ENCODE results near the gene TNS2.
"Not testable (repeated sequence)": the region's sequence is repeated elsewhere in the genome, so short reads cannot be mapped to it uniquely, and the experiment has no call there.

Gene TNS2, protein sequence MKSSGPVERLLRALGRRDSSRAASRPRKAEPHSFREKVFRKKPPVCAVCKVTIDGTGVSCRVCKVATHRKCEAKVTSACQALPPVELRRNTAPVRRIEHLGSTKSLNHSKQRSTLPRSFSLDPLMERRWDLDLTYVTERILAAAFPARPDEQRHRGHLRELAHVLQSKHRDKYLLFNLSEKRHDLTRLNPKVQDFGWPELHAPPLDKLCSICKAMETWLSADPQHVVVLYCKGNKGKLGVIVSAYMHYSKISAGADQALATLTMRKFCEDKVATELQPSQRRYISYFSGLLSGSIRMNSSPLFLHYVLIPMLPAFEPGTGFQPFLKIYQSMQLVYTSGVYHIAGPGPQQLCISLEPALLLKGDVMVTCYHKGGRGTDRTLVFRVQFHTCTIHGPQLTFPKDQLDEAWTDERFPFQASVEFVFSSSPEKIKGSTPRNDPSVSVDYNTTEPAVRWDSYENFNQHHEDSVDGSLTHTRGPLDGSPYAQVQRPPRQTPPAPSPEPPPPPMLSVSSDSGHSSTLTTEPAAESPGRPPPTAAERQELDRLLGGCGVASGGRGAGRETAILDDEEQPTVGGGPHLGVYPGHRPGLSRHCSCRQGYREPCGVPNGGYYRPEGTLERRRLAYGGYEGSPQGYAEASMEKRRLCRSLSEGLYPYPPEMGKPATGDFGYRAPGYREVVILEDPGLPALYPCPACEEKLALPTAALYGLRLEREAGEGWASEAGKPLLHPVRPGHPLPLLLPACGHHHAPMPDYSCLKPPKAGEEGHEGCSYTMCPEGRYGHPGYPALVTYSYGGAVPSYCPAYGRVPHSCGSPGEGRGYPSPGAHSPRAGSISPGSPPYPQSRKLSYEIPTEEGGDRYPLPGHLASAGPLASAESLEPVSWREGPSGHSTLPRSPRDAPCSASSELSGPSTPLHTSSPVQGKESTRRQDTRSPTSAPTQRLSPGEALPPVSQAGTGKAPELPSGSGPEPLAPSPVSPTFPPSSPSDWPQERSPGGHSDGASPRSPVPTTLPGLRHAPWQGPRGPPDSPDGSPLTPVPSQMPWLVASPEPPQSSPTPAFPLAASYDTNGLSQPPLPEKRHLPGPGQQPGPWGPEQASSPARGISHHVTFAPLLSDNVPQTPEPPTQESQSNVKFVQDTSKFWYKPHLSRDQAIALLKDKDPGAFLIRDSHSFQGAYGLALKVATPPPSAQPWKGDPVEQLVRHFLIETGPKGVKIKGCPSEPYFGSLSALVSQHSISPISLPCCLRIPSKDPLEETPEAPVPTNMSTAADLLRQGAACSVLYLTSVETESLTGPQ (N-terminal part only)

DNA sequence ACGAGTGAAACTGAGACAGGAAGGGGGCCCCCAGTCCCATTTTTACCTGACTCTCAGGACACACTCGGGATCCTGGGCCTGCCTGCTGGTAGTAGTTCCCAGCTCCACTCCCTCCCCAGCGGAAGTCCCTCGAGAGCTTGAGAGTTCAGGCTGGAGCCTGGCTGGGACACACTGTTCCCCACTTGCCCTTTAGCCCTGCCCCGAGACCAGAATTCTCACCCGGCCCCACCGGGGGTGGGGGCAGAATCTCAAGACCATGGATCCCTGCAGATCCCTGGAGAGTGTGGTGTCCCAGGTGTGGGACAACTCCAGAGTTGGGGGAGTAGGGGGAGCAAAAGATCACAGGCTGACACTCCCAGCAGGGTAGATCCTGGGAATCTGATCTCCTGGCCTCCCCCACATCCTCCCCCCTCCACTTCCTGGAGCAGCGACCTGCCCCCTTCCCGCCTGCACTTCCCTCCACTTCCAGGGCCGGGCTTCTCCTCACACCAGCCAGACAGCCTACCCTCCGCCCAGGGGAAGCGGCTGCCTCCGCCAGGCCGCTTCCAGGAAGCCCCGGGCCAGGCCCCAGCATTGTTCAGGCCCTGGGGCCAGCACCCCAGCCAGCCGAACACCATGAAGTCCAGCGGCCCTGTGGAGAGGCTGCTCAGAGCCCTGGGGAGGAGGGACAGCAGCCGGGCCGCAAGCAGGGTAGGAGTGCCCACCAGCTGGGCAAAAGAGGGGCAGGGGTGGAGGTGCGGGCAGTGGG, at the start of gene TNS2:
TNS2 (plus strand) TSS at position 495 of the 748 bp plus-strand sequence; CDS start at position 616, 121 bp downstream.
- DNase-seq, result no peak

DNA sequence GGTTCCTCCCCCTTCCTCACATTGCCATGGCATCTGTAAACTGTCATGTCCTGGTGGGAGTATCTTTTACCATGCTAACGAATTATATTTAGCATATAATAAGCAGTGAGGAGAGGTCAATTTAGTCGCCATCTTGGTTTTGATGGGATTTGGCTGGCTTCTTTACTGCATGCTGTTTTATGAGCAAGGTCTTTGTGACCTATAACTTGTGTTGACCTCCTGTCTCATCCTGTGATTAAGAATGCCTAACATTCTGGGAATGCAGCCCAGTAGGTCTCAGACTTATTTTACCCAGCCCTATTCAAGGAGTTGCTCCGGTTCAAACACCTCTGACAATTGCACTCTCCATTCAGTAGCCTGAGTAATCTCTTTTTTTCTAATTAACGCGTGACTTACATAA, 45.7 kb upstream of the TNS2 start:
- no peak for DNase-seq

DNA sequence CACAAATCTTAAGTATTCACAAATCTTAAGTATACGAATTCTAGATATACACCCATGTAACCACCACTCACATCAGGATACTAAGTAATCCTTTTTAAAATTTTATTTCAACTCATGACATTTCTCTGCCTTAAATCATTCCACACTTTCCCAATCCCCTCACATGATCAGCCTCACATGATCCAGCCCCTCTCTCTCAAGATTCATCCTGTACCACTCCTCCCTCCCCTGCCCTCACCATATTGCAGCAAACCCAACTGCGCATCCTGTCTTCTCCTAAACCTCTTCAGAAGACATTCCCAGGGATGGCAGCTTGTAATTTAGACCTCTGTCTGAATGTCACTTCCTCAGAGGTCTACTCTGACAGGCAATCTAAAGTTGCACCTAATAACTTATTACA, 45.3 kb upstream of the TNS2 start:
- no peak for DNase-seq

DNA sequence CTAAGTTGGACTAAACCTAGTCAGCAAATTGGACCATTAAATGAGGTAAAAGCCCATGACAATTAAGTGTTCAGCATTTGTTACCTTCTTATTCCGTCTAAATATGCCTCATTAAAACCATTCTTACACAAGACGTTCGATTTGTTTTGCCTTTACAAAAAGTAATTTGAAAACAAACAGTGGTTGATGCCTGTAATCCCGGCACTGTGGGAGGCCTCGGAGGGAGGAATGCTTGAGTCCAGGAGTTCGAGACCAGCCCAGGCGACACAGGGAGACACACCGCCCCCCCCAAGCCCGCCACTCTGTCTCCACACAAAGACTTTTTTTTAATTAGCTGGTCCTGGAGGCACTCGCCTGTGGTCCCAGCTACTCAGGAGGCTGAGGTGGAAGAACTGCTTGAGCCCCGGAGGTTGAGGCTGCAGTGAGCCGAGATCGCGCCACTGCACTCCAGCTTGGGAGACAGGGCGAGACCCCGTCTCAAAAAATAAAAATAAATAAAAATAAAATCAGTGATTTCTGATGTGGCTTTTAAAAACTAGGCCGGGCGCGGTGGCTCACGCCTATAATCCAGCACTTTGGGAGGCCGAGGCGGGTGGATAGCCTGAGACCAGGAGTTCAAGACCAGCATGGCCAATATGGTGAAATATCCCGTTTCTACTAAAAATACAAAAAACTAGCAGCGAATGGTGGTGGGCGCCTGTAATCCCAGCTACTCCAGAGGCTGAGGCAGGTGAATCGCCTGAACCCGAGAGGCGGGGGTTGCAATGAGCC, 44.5 kb upstream of the TNS2 start:
- DNase-seq, result no peak

DNA sequence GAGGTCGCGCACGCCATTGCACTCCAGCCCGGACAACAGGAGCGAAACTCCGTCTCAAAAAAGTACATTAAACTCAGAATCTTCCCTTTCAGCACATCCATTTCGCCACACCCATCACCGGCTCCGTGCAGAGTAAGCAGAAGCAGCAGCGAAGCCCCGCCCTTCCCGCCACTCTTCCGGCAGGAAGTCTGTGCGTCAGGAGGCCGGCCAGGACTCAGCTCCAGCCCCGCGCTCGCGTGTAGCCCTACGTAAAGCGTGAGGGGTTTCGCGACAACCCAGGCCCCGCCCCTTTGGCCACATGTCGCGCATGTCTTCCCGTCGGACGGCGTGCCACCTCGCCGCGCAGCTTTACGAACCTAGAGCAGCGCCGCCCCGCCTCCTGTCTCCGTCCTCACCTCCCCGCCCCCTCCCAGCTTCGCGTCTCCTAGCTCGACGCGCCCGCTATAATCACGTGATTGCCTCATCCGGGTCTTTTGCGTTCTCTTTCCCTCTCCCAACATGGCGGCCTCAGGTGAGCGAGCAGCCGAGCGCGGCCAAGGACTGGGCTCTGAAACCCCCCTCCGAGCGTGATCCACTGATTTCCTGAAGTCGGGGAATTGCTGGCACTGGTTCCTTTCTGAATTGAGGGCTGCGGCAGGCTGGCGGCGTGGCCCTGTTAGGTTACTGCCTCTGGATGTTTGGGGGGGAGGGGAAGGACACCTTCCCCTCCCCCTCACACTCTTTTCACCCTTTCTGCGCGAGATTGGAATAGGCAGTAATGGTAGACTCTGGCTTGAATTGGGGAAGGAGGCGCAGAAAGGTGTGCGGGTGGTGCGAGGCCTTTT, 43.7 kb upstream of the TNS2 start, which contains the start of gene EIF4B:
EIF4B (plus strand) TSS at position 471 of the 824 bp plus-strand sequence; CDS start at position 499, 28 bp downstream.
- peak; percentile 58 for DNase-seq

DNA sequence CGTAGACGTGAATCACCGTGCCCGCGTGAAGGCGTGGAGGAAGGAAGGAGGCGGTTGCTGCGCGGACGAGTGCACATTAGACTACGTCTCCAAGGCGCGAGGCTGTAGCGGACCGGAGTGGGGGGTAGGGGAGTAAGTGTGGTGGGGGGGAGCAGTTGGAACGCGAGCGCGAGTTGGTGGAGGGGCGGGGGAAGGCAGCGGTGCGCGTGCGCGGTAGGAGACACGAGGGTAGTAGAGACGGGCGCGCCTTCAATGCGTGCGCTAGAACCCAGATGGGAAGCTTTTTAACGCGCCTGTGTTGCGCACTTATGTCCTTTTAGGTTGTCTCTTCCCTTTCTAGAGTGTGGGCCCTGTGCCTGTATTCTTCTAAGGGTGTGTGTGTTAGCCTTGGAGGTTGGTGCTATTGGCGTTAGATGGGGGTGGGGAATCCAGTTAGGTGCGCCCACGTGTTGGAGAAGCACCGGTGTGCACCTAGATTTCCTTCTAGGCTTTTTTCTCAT, 43.0 kb upstream of the TNS2 start:
- DNase-seq, result no peak

DNA sequence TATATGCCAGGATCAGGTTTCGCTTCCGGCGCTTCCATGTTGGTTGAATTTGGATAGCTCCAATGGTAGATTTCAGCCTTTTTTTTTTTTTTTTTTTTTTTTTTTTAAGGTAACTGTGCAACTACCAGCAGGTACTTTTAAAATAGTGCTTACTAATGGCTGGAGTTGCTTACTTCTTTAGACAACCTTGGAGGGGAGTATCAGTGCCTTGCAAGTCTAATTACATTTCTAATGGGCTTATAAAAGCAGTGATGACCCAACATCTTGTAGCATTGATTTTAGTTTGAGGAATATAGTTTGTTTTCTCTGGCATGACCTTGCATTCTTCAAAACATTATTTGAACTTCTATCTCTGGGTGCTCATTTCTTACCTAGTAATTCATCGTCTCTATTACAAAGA, 42.5 kb upstream of the TNS2 start:
- no peak for DNase-seq

DNA sequence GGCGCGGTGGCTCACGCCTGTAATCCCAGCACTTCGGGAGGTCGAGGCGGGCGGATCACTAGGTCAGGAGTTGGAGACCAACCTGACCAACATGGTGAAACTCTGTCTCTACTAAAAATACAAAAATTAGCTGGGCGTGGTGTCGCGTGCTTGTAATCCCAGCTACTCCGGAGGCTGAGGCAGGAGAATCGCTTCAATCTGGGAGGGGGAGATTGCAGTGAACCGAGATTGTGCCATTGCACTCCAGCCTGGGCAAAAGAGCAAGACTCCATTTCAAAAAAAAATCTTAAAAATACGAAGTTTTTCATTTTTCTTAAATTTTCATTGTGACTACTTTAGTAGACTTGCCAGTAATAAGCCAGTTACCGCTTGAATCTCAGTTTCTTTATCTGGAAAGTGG, 41.1 kb upstream of the TNS2 start:
- not testable (repeated sequence) for DNase-seq

DNA sequence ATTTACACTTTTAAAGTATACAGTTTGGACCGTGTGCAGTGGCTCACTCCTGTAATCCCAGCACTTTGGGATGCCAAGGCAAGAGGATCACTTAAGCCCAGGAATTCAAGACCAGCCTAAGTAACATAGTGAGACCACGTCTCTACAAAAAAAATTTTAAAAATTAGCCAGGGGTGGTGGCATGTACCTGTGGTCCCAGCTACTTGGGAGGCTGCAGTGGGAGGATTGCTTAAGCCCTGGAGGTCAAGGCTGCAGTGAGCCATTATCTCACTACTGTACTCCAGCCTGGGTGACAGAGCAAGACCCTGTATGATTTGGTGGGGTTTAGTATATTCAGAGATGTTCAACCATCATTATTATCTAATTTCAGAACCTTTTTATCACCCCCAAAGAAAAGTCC, 38.9 kb upstream of the TNS2 start:
- DNase-seq, result no peak

DNA sequence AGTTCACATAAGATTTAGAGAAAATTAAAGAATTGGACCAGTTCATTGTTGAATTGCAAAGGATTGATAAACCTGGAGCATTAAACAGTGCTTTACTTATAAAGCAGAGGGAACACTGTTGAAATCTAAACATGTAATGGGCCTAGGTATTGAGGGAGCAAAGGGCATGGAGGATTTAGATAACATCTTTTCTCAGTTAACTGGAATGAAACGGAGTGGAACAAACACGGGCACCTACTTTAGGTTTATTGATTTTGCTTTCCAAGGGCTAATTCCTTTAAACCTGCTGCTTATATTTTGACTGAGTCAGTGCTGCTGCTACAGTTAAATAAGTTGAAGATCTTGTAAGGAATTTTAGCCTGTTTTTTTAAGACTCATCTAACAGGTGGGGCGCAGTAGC, 38.0 kb upstream of the TNS2 start:
- DNase-seq, result no peak

DNA sequence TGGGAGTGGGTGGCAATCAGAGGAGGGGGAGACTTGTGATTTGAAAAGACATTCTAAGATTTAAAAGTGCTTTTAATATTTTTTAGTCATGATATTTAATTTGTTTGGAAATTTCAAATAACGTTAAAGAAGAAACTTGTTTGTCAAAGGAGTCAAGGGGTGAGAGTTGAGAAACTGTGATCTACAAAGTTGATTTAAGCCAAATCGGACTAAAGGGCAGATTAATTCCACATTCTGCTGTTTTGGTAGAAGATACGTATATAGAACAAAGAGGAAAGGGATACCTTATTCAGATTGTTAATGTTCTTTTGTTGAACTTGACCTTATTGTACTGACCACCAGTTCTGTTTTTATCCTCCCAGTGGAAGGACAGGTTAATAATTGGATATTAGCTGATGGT, 36.9 kb upstream of the TNS2 start:
- DNase-seq, result no peak

DNA sequence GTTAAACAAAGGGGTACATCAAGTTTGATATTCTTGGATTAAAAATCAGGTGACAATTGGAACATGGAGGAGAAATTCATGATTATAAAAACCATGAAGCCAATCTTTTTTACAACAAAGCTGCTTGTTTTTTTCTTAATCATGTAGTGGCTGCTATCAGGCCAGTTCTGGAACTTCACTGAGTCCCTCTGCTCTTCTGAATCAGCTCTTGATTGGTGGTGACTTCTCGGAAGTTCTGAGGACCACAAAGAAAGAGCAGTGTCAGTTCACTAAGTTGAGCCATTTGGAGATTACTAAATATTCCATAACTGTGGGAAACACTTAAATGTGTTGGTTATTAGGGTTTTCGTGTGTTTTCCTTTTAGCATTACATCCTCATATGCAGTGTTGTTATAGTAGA, 35.2 kb upstream of the TNS2 start:
- DNase-seq, result no peak

DNA sequence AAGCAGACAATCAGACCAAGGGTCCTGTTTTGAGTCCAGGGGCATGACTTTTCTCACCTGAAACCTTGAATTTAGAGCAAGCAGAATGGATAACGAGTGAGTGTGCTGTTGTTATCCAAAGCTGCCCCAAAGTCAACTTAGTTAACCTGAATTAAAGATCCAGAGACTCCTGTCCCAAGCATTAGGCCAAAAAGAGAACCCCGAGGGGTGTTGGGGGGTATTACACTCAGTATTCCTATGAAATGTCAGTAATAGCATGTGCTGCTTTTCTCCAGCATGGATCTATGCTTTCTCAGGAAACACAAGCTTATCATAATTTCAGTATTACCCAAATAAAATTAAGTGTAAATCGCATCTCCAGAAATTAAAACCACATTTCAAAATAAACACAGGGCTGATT, 24.6 kb upstream of the TNS2 start:
- DNase-seq, result no peak

DNA sequence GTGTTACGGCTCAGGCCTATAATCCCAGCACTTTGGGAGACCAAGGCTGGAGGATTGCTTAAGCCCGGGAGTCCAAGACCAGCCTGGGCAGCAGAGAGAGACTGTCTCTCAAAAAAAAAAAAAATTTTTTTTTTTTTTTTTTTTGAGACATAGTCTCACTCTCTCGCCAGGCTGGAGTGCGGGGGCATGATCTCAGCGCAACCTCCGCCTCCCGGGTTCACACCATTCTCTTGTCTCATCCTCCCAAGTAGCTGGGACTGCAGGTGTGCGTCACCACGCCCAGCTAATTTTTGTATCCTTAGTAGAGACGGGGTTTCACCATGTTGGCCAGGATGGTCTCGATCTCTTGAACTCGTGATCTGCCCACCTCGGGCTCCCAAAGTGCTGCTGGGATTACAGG, 22.9 kb upstream of the TNS2 start:
- not testable (repeated sequence) for DNase-seq

DNA sequence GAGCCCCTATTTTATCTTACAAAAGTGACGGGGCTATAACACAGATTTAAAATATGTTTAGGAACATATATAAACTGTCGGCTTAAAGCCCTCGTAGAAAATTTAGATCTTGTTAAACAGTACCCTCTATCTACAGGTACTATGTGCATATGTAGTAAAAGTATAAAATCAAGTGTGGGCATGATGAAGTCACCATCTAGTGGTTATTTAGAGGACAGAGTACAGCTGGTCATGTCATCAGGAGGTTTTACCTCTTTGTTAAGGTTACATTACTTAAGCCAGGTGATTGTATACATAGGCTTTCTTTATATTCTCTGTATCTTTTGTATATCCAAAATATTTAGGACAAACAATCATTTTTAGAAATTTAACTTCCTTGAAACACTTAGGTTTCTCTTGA, 18.2 kb upstream of the TNS2 start:
- no peak for DNase-seq

DNA sequence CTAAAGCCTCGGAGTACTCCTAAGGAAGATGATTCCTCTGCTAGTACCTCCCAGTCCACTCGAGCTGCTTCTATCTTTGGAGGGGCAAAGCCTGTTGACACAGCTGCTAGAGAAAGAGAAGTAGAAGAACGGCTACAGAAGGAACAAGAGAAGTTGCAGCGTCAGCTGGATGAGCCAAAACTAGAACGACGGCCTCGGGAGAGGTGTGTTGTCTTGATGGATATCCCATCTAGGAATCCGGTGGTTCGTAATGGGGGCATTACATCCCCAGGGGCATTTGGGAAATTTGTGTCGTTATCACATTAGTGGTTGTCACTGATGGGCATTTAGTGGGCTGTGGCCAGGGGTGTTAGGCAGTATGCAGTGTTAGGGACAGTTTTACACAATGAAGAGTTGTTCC, 16.0 kb upstream of the TNS2 start:
- not testable (repeated sequence) for DNase-seq

DNA sequence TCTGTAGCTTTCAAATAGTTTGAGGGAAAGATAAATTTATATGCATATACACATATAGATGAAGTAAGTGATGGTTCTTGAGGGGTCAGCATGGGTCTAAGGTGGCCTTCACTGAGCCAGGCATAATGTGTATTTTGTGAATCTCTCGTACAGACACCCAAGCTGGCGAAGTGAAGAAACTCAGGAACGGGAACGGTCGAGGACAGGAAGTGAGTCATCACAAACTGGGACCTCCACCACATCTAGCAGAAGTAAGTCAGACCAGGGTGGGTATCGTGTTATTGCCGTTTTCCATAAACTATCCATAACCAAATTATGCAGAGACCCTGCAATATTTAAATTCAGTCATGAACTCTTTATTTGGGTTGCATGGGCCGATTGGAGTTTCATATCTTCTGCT, 15.4 kb upstream of the TNS2 start:
- DNase-seq, result no peak

DNA sequence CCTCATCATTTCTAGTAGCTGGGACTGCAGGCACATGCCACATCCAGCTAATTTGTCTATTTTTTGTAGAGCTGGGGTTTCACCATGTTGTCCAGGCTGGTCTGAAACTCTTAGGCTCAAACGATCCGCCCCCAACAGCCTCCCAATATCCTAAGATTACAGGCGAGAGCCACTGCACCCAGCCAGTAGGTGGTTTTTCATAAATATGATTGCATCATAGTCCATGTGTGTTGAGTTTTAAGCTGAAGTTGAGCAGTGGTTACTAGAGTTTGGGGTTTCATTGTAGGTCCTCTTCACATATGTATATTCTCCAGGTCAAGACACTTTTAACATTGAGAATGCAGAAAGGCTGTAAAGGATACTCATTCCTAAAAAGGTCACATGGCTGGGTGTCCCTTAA, 13.1 kb upstream of the TNS2 start:
- no peak for DNase-seq

DNA sequence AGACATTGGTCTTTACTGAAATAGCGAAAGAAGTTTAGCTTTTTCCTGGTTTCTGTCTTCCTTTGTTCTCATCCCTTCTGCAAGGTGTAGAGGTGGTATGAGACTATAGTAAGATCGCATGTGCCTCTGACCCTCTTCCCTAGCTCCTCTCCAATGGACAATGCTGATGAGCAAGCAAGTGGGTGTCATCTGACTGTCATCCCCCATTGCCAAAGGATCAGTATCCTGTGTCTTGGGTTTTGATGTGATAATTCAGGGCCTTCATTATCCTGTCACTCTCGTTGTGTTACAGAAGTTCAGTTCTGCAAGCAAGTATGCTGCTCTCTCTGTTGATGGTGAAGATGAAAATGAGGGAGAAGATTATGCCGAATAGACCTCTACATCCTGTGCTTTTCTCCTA, 10.0 kb upstream of the TNS2 start:
- DNase-seq, result no peak
